ENCODE data around the gene CTIF. TPM values are rescaled to one million over a fixed set of nuclear protein-coding genes. Genes with fewer than 3 reads are reported as not detected.

The CTIF gene
- total and polyA plus RNA-seq, 2 experiments from 2014 or later: 8.6 to 14.4 TPM

DNA sequence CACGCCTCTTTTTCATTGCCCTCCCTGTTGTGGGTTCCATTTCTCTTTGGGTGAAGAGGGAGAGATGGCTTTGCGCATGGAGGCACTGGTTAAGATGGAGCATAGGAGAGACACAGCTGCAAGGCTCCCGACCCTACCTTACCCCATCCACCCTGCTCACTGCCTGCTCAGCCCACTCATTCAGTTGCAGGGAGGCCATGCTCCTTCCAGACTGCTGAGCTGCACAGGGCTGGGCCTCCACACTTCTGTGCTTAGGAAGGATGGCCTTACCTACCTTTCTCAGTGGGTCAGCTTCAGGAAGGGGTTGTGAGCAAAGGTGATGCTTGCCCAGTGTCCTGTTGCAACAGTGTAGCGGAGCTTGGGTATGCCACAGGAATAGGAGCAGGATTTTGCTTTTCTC lies 127.8 kb downstream of the CTIF start (continued):
- TF ChIP-seq ZNF462 (CRISPR knock-in tag; IDR thresholded peaks at IDR 0.05) (no peak), STAT1 (IDR thresholded peaks at IDR 0.05; ENCODE audit: unreplicated experiment) (no peak)

DNA sequence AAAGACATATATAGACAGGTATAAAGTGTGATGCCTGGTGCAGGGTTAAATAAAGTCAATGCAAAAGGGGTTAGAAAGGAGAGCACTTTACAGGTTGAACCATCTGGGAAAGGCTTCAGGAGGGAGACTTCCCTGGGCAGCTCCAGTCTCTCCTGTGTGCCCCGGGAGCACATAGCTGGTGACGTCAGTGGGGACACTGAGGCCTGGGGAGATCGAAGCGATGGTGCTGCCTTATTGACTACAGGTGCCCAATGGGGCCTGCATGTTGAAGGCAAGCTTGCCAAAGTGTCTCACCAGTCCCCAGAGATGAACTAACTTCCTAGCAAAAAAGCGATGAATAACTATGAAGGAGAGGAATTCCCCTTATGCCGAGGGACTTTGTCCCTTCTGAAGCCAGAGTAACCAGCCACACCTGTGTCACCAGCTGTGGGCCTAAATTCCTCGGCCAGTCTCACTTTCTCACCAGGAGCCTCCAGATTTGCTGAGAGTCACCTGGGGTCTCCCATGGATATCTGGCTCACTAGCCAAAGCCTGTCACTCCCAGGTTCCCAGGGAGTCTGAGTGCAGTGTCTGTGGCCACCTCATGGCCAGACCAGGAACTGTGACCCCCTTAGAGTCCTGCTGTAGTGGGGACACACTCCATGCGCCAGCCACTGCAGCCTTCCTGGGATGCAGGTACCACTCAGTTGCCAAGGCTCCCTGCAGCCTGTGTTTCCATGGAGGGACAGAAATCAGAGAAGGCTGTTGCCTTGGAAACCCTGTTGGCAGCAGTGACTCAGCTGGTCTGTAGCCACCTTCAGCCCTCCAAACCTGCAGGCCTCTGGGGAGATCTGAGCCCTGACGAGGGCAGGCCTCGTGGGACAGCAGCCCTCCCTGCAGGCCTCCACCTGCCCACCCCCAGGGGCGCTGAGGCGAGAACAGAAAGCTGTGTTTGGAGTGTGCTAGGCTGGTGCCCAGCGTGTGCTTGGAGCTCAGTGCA lies 128.7 kb downstream of the CTIF start:
- Histone ChIP-seq H2AFZ (no peak overlapping the region), H3K4me2 (no peak overlapping the region), H4K20me1 (replicated peaks; ENCODE audit: insufficient read depth) (no peaks in the 10 kb centered on the region), H3K27ac (ENCODE audit: low read depth) (no peak overlapping the region), H3K36me3 (ENCODE audit: insufficient read depth) (peaks cover 5% of the 10 kb centered on the region; the same call in 1 of the 2 replicates), H3F3A (replicated peaks; ENCODE audit: low read depth) (no peaks in the 10 kb centered on the region), H3K79me2 (replicated peaks; ENCODE audit: insufficient read depth) (no peaks in the 10 kb centered on the region), H3K9me2 (ENCODE audit: insufficient read depth) (no peaks in the 10 kb centered on the region), H3K27me3 (ENCODE audit: insufficient read depth) (no peaks in the 10 kb centered on the region), H3K4me3 (no peak overlapping the region), H3K4me1 (ENCODE audit: insufficient read depth) (no peaks in the 10 kb centered on the region)
- DNase-seq (ENCODE audit: low spot score) (peak; percentile 71), ATAC-seq (peak; percentile 77)
- Mint-ChIP-seq H3K4me1 (peaks cover 1% of the 10 kb centered on the region), H3K27ac (no peak overlapping the region), H3K4me3 (no peak overlapping the region), H3K27me3 (ENCODE audit: insufficient read depth, low read depth, poor library complexity) (peaks cover 10% of the 10 kb centered on the region), H3K36me3 (ENCODE audit: low read depth) (peaks cover 38% of the 10 kb centered on the region), H3K9me3 (peaks cover 29% of the 10 kb centered on the region)
- TF ChIP-seq, protein P1, sequence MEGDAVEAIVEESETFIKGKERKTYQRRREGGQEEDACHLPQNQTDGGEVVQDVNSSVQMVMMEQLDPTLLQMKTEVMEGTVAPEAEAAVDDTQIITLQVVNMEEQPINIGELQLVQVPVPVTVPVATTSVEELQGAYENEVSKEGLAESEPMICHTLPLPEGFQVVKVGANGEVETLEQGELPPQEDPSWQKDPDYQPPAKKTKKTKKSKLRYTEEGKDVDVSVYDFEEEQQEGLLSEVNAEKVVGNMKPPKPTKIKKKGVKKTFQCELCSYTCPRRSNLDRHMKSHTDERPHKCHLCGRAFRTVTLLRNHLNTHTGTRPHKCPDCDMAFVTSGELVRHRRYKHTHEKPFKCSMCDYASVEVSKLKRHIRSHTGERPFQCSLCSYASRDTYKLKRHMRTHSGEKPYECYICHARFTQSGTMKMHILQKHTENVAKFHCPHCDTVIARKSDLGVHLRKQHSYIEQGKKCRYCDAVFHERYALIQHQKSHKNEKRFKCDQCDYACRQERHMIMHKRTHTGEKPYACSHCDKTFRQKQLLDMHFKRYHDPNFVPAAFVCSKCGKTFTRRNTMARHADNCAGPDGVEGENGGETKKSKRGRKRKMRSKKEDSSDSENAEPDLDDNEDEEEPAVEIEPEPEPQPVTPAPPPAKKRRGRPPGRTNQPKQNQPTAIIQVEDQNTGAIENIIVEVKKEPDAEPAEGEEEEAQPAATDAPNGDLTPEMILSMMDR (conservative IDR thresholded peaks at IDR 0.05; ENCODE audit: low read depth in 2 of 2): peak; percentile 45 to 68
- TF ChIP-seq ZNF114 (CRISPR knock-in tag; IDR thresholded peaks at IDR 0.05) (no peak), REST (IDR thresholded peaks at IDR 0.05; ENCODE audit: unreplicated experiment) (no peak), CREB1 (CRISPR knock-in tag; IDR thresholded peaks at IDR 0.05; ENCODE audit: low read depth) (no peak), JUNB (IDR thresholded peaks at IDR 0.05; ENCODE audit: unreplicated experiment) (no peak), ZNF331 (CRISPR knock-in tag; IDR thresholded peaks at IDR 0.05; ENCODE audit: low read depth) (no peak), POLR2AphosphoS5 (IDR thresholded peaks at IDR 0.05; ENCODE audit: low read depth) (no peak)
